ENCODE measurements around the gene MLKL. TPM values are rescaled to one million over a fixed set of nuclear protein-coding genes. Genes with fewer than 3 reads are reported as not detected.
A peak's percentile ranks its signal among the peaks of the same experiment; 100 is the strongest.

MLKL gene
- total and polyA plus RNA-seq, 2 experiments from 2014 or later = 0.18 TPM; not detected in 1

GRCh38 chr16:74625500-74626350 is 74.9 kb downstream of the MLKL start:
- Histone ChIP-seq H3K4me3 (no peak overlapping the region), H3K27me3 (no peaks in the 10 kb centered on the region), H3K36me3 (peaks cover 46% of the 10 kb centered on the region), H3K9me3 (ENCODE audit: low read depth) (no peaks in the 10 kb centered on the region), H3K4me1 (ENCODE audit: low read depth) (no peaks in the 10 kb centered on the region), H3K27ac (no peak overlapping the region)
- no peak for TF ChIP-seq CTCF (IDR thresholded peaks at IDR 0.05; ENCODE audit: low read depth, low read length)
- no peak for DNase-seq (ENCODE audit: low read depth in 1 of 2, low spot score in 1 of 2)

- H3K27ac ChIP-seq = no peak overlapping the region
- H3K9me3 ChIP-seq (ENCODE audit: low read depth) = no peaks in the 10 kb centered on the region
- no peak overlapping the region for H3K4me3 ChIP-seq
- TF ChIP-seq CTCF (IDR thresholded peaks at IDR 0.05; ENCODE audit: low read depth, low read length) = no peak
- DNase-seq (ENCODE audit: low read depth in 1 of 2, low spot score in 1 of 2) = no peak
- H3K27me3 ChIP-seq = no peaks in the 10 kb centered on the region
- no peaks in the 10 kb centered on the region for H3K4me1 ChIP-seq (ENCODE audit: low read depth)
- peaks cover 30% of the 10 kb centered on the region for H3K36me3 ChIP-seq
Measured at GRCh38 chr16:74623839-74624235, 76.8 kb downstream of the MLKL start.

GRCh38 chr16:74623214-74623838 is 77.3 kb downstream of the MLKL start:
- H3K4me1 ChIP-seq (ENCODE audit: low read depth) = no peaks in the 10 kb centered on the region
- no peak overlapping the region for H3K27ac ChIP-seq
- peak; percentile 54 for TF ChIP-seq CTCF (IDR thresholded peaks at IDR 0.05; ENCODE audit: low read depth, low read length)
- H3K36me3 ChIP-seq = peaks cover 30% of the 10 kb centered on the region
- no peaks in the 10 kb centered on the region for H3K9me3 ChIP-seq (ENCODE audit: low read depth)
- DNase-seq (ENCODE audit: low read depth in 1 of 2, low spot score in 1 of 2) = peak; percentile 64 to 66
- H3K27me3 ChIP-seq = no peaks in the 10 kb centered on the region
- H3K4me3 ChIP-seq = no peak overlapping the region

GRCh38 chr16:74622005-74622404 is 78.7 kb downstream of the MLKL start:
- no peaks in the 10 kb centered on the region for H3K9me3 ChIP-seq (ENCODE audit: low read depth)
- no peak overlapping the region for H3K4me3 ChIP-seq
- peaks cover 23% of the 10 kb centered on the region for H3K36me3 ChIP-seq
- no peak for TF ChIP-seq CTCF (IDR thresholded peaks at IDR 0.05; ENCODE audit: low read depth, low read length)
- H3K27me3 ChIP-seq = no peaks in the 10 kb centered on the region
- DNase-seq (ENCODE audit: low read depth in 1 of 2, low spot score in 1 of 2) = no peak
- no peaks in the 10 kb centered on the region for H3K4me1 ChIP-seq (ENCODE audit: low read depth)
- H3K27ac ChIP-seq = no peak overlapping the region

Other genes starting within 250 kb of the MLKL start
- gene GLG1, start 93.7 kb downstream of the MLKL start, total RNA-seq = 136 and 167 TPM in 2 replicates
- gene GLG1, start 93.7 kb downstream of the MLKL start, polyA plus RNA-seq = 140 and 183 TPM in 2 replicates
- 10.9 and 11.1 TPM in 2 replicates for gene RFWD3, start 34.0 kb downstream of the MLKL start, total RNA-seq
- 8.2 and 12.4 TPM in 2 replicates for gene RFWD3, start 34.0 kb downstream of the MLKL start, polyA plus RNA-seq
- 0.15 and 0.18 TPM in 2 replicates for gene FA2H, start 74.0 kb upstream of the MLKL start, total RNA-seq
- 0.59 and 0.82 TPM in 2 replicates for gene FA2H, start 74.0 kb upstream of the MLKL start, polyA plus RNA-seq